ENCODE results near the gene MRPS6.

- TF ChIP-seq SMC3 (IDR thresholded peaks at IDR 0.05; ENCODE audit: low read depth, low read length): no peak
- no peak for TF ChIP-seq CTCF (conservative IDR thresholded peaks at IDR 0.05; ENCODE audit: low read depth, low read length)
- TF ChIP-seq RCOR1 (IDR thresholded peaks at IDR 0.05; ENCODE audit: insufficient replicate concordance, low read length): no peak
- no peak for TF ChIP-seq RAD21 (IDR thresholded peaks at IDR 0.05; ENCODE audit: low read length)
- no peak for TF ChIP-seq POLR2A (IDR thresholded peaks at IDR 0.05; ENCODE audit: low read depth, low read length)
- no peak for TF ChIP-seq MXI1 (IDR thresholded peaks at IDR 0.05; ENCODE audit: borderline replicate concordance, low read depth, low read length)
- no peak for TF ChIP-seq BHLHE40 (IDR thresholded peaks at IDR 0.05; ENCODE audit: low read depth, low read length)
- TF ChIP-seq MAZ (IDR thresholded peaks at IDR 0.05; ENCODE audit: borderline replicate concordance, low read depth, low read length): no peak
- no peak for TF ChIP-seq CEBPB (IDR thresholded peaks at IDR 0.05; ENCODE audit: low read depth, low read length)
These were observed 60.0 kb downstream of the MRPS6 start for GRCh38 chr21:34133392-34133791.
